Hypothalamus (tissue), 51 donors: Measurements from ENCODE around the gene FGF12.

ENCODE experiments used
- DNase-seq, 51 donors: peaks; one replicate each; lab custom pipeline; 2025; lab: John Stamatoyannopoulos, UW

Gene FGF12

GRCh38 chr3:192514754-192515663 lies 212.3 kb downstream of the FGF12 start:
- peak in 12 of 51 donors; percentile 2 to 24 (median 16) for DNase-seq

DNA sequence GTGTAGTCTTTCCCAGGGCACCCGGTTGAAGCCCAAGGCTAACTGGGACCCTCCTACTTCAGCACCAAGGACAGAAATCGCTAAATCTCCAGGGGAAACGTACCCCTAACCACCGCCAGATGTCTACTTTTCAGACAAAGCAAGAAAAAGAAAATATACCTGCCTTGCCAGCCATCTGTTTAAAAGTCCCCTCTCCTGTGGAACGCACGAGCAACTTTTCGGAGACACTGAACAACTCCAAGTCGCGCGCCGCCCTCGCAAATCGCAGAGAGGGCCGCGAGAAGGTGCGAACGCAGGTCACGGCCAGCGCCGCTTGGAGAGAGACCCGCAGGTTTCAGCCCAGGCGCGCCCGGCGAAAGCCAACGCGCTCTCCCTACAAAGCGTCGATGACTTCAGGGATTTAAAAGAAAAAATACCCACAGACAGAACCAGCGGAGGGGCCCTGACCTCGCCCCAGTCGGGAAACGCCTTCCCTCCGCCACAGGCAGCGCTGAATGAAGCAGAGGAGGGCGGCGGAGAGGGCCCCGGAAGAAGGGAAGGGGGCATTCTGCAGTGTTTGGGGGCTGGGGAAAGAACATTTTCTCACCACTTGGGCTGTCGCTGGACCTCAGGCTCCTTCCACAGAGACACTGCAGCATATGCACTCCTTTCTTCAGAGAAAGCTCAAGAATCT lies 213.1 kb downstream of the FGF12 start:
- DNase-seq: peak in 3 of 51 donors; percentile 1 to 4 (median 2)

DNA sequence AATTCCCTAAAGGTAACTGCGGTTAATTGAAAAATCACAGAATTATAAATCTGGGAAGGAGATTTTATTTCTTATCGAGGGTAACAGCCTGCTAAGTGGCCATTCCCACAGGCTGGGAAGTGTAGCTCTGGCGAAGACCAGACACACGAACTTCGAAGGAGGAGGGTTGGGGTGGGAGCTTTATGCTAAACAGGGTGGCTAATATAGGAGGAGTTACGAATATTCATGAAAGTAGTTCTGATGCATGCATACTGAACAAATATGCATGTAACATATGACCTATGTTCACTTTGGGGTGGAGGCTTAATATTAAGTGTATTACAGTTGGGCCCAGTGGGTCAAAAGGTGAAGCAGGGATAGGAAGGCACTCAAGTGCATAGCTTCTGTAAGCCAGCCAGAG lies 221.6 kb downstream of the FGF12 start:
- DNase-seq: no peak

DNA sequence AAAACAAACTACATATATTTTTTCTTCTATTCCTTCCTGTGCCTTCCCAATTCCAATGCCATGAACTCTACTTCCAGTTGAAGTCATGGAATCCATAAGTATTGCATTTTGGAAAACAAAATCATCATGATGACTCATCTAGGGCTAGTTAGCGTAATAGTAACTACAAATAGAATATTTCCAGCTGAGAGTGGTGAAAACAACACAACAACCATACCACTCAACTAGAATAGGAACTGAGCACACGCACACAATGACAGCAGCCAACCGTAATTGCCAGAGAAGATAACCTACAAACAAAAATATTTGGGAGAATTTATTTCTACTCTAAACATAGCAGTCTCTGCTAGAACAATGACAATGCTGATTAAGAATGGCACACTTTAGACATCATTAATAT lies 225.9 kb downstream of the FGF12 start:
- no peak for DNase-seq

GRCh38 chr3:192496905-192497587 lies 230.3 kb downstream of the FGF12 start:
- DNase-seq: no peak

- DNase-seq: no peak
Measured at GRCh38 chr3:192494174-192494573, 233.2 kb downstream of the FGF12 start.

DNA sequence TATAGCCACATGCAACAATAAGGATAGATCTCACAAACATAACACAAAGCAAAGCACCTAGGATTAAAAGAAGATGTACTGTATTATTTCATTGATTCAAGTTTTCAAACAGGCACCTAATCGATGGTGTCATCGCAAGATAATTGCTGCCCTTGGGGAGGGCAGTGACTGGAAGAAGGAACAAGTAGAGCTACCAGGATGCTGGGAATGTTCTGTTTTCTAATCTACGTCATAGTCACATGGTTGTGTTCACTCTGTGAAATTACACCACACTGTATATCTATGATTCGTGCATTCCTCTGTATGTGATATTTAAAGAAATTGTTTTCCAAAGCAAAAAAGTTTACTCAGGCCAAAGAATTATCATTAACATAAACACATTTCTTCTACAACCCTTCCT lies 236.6 kb downstream of the FGF12 start:
- DNase-seq: no peak

GRCh38 chr3:192489579-192489978 lies 237.8 kb downstream of the FGF12 start:
- no peak for DNase-seq

DNA sequence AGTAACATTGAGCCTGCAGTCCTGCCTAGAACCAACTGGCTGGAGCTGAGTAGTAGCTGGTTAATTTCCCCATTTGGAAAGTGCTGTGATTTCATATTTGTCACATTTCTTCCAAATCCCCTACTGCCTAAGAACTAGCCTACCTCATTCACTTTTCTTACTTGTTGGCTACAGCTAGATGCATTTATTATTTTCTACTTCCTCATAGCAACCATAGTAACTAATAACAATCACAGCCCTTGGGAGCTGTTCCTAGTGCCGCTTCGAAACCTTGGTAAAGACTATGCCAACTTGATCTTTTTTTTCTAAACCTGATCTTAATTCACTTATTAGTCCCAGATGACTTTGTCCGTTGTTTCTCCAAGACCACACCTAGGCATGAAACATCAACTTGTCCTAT lies 240.3 kb downstream of the FGF12 start:
- DNase-seq: no peak

DNA sequence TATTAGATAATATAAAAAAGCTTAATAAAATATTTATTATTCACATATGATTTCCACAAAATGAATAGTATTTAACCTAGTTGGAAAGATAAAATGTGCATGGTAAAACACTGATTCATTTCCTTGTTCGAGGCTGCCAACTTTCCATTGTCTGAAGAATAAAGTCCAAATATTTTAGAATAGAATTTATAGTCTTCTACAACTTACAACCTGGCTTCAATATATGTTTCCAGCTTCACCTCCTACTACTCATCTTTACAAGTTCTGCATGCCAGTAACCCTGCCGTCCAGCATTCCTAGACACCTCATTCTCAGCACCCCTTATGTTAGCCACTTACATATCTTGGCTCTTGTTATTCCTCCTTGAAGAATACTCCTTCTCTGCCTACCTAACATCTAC lies 244.5 kb downstream of the FGF12 start:
- DNase-seq: no peak

- no peak for DNase-seq
Measured at GRCh38 chr3:192482391-192482790, 244.9 kb downstream of the FGF12 start.

DNA sequence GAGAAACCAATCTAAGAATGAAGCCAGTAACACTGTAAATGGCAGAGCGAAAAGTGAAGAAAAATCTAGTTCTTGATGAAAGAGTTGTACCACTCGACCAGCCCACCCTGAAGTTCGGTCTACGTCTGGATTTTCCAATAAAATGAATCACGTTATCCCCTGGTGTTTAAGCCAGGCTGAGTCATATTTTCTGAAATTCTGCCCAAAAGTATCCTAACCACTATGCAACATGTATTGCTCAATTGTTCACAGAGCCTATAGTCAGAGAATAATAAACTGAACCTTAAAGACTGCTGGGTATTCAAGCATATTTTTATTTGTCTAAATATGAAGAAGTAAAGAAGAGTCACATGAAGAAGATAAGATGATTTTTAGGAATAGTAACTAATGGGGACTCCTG lies 245.7 kb downstream of the FGF12 start:
- no peak for DNase-seq

DNA sequence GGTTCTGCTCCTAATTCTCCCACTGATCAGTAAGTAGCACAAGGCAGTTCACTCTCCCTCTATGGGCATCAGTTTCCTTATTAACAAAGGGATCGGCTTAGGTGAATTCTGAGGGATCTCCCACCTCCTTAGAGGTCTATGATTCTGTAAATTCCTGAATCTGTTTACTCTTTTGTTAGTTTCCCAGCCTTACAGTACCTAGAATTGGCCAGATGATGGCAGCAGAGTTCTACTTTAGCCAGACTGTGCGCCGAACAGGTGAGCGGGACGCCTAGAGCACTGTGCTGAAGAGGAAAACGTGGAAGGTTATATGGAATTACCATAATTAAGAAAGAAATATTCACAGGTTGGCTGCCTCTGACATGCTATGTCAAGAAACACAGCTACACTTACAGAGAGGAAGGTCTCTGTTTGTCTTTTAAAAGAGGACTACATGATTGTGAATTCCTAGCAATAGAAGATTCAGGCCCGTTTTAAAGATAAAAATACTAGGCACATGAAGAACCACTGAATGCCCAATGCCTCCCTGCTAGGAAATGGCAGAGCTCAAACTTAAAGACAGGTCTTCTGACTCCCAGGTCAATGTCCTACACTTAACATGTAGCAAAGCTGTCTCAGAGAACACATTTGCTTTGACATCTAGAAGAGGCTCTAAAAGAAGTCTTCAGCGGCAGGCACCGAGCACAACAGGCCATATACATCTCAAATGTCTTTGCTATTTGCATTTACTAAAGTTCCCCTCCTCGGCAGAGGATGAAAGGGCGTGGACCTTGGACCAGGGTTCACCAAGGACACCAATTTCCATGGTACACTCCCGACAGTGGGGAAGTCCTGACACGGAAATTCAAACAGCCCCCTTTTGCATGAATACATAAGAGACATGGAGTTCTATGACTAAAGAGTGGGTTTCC lies 259.9 kb downstream of the FGF12 start:
- peak in 27 of 51 donors; percentile 2 to 57 (median 20) for DNase-seq

DNA sequence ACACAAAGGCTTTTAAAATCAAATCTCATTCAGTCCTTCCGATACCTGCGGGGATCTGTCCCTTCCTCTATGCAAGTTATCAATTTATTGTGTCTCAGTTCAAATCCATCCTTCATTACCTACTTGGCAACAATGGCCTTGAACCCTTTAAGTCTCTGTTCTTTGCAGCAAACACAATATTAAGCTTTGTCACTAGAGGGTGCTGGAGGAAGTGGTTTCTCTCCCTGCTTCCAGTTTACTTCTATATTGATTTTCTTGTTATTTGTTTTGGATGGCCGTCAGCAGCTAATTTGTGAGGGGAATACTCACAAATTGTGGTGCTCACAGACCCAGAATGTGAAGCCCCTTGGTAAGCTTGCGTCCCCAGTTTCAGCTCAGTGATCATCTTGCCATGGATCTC lies 278.3 kb downstream of the FGF12 start:
- no peak for DNase-seq

DNA sequence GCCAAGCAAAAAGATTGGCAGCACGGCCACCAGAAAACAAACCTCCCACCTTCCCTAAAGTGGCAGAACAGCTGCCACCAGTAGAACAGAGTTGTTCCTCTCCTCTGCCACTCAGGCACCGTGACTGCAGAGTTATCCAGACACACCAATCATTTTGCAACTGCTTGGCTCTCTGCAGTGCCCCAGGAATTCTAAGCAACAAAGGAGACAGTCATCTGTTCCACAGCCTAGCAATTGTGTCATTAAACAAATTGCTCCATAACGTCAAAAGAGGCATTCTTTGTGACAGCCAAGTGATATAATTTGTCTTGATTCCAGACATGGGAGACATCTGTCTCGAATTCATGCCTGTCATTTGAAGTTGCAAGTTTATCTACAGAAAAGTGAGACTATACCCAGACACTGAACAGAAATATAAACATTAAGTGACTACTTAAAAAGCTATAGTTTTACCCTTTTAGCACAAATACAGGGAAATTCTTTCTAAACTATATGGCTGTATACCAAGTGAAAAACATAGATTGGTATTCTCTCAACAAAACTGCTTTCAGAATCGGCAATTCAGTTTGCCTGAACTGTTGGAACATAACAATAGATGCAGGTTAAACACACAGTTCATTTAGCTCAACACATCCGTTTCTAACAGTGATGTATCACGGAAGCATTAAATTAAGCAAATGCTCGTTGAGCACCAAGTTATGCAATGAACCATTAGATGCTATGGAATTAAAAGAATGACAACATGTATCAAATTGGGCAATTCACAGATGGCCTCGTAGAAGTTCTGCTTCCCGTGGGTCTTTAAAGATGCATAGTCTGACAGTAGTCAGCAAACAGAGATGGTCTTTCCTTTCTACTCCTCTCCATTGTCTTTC lies 281.3 kb downstream of the FGF12 start:
- peak in 17 of 51 donors; percentile 1 to 54 (median 12) for DNase-seq

DNA sequence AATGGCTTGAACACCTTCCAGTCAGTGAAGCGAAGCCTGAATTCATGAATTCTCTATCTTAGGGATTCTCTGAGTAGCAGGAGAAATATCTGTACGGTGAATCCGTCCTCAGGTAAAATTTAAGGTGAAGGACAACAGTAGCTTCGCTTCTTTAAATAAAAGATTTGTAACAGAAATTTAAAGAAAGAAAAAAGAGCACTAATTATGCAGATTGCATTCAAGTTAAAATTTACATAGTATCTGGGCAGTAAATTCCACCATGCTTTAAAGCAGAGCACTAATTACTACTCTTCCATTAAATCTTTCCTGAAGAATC lies 282.6 kb downstream of the FGF12 start:
- no peak for DNase-seq

DNA sequence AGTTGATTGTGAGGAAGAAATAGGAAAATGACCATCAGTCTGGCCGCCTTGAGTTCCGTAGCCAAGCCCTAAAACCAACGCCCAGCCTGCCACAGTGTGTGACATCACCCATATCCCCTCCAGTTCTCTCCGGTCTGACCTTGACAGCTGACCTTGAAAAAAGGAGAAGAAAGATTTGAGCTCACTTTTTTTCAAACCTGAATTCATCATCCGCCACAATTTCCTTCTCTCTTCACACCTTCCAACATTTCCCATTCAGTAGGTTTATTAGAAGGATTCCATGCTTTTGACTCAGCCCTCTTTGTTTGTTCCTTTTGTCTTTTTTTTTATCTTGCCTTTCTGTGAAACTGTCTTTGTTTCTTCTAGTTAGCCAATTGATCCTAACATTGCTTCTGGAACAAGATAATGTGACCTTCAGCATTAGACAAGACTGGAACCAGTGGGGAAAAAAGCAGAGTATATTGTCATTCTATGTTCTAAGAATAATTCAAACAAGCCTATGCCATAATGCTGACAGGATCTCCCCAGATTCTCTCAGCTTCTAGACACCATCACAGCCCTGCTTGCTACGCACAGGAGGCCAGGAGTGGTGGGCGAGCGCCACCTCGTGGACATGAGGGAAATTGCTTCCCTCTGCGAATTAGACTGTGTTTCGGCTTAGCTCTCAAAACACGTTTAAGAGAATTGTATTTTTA lies 283.1 kb downstream of the FGF12 start:
- peak in 45 of 51 donors; percentile 5 to 79 (median 46) for DNase-seq

- no peak for DNase-seq
Measured at GRCh38 chr3:192435241-192435640, 292.1 kb downstream of the FGF12 start.

- DNase-seq: no peak
Measured at GRCh38 chr3:192434186-192434585, 293.2 kb downstream of the FGF12 start.
